HCT116 (cell line): Measurements from ENCODE around the gene NR2C2.

Experiments
- RAD21 ChIP-seq: IDR thresholded peaks from 2 replicates; pipeline ENCODE4 v1.6.1; 2012; ENCODE audit warnings: low read depth, mild to moderate bottlenecking
- REST ChIP-seq: IDR thresholded peaks from 2 replicates; pipeline ENCODE4 v1.6.1; 2012; ENCODE audit warnings: low read depth

GRCh38 chr3:14913926-14914778 lies 33.2 kb upstream of the NR2C2 start:
- TF ChIP-seq RAD21 (0 out of 2 replicates have a peak, but pooled peaks have one; percentile 8), REST (no peak)
